DOHH2 (cell line): ENCODE measurements around the gene PSMB5.

Experiments
- CTCF ChIP-seq: fragments of 200-600 bp; sonication (generic); IDR thresholded peaks from one replicate; pipeline ENCODE4 v1.5.1; 2014; ENCODE audit warnings: antibody characterized with exemption, mild to moderate bottlenecking, low read depth, low read length; ENCODE audit not compliant: poor library complexity, severe bottlenecking
- EZH2phosphoT487 ChIP-seq: fragments of 200-600 bp; sonication (generic); IDR thresholded peaks from 2 replicates; pipeline ENCODE4 v1.6.1; 2017; ENCODE audit warnings: borderline replicate concordance, mild to moderate bottlenecking, antibody characterized with exemption, low read length, moderate library complexity, mixed read lengths

DNA sequence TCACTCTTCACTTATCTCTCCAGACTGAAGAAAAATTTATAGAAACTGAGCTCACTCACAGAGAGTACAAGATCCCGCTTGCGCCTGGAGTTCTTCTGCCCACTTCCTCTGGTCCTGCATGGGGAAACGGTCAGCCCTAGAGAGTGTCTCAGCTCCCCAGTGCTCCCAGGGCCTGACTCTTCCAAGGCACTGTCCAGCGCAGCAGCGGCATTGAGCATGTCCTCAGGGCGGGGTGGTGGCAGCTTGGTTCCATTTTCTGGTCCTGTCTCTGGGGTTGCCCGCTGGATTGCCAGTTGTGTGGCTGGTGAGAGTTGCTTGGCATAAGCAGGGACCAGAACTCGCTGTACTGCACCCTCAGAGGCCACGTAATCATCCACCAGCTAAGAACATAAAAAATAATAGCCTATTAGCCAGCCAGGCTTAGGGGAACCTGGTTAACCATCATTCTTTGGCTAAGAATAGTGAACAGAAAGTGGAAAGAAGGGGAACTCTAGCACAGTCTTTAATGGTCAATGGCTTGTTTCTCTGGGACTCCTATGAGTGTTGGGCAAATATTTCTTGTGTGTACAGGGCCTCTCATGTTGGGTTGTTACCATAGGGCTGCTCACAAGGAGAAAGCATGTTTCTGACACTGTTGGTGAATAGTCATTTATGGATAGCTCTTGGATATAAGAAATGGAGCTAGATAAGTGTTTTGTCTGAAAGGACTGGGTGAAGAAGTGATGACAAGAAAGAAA is 38.6 kb downstream of the PSMB5 start:
- TF ChIP-seq CTCF (no peak), EZH2phosphoT487 (no peak)
